Stomach (tissue), 9 donors: ENCODE results near the gene LCN12. TPM values are rescaled to one million over a fixed set of nuclear protein-coding genes. Genes with fewer than 3 reads are reported as not detected.
A peak's percentile ranks its signal among the peaks of the same experiment; 100 is the strongest.

Experiments
- DNase-seq, 2 donors: peaks; one replicate each; pipeline versions ENCODE4 v3.0.0 to v3.0.0-alpha.2; 2013 to 2019
- H3K27ac ChIP-seq, 5 donors: fragments of 200-600 bp in 4 of 5; sonication (generic) in 4 of 5; one replicate each; pipeline ENCODE4 v1.5.1; 2013 to 2019; ENCODE audit warnings: mild to moderate bottlenecking in 1 of 5, moderate library complexity in 1 of 5
- H3K27me3 ChIP-seq, 3 donors: fragments of 200-600 bp; sonication (generic); one replicate each; pipeline ENCODE4 v1.5.1; 2017 to 2019; ENCODE audit warnings: mixed run types in 1 of 3
- H3K36me3 ChIP-seq, 4 donors: fragments of 200-600 bp; sonication (generic); 1 replicate in 3 of 4; 2 replicates in 1 of 4; pipeline ENCODE4 v1.5.1; 2016 to 2019
- H3K4me1 ChIP-seq, 4 donors: fragments of 200-600 bp; sonication (generic); one replicate each; pipeline ENCODE4 v1.5.1; 2016 to 2019
- H3K4me3 ChIP-seq, 4 donors: fragments of 200-600 bp; sonication (generic) in 3 of 4; one replicate each; pipeline ENCODE4 v1.5.1; 2016 to 2019; ENCODE audit warnings: mild to moderate bottlenecking in 1 of 4
- H3K9me3 ChIP-seq, 4 donors: fragments of 200-600 bp; sonication (generic); one replicate each; pipeline ENCODE4 v1.5.1; 2016 to 2019
- EP300 ChIP-seq: sonication (generic); formaldehyde crosslinking; IDR thresholded peaks from one replicate; pipeline ENCODE4 v1.6.1; 2017; ENCODE audit warnings: antibody characterized with exemption
- POLR2A ChIP-seq, 4 donors: fragments of 450-650 bp; IDR thresholded peaks; one replicate each; pipeline ENCODE4 v1.6.1; 2016; ENCODE audit warnings: antibody characterized with exemption in 4 of 4, control low read depth in 2 of 4, mild to moderate bottlenecking in 1 of 4, moderate library complexity in 1 of 4
- POLR2AphosphoS5 ChIP-seq, 3 donors: sonication (generic); formaldehyde crosslinking; IDR thresholded peaks; one replicate each; pipeline ENCODE4 v1.6.1; 2016; ENCODE audit warnings: antibody characterized with exemption in 3 of 3
- WGBS, 5 donors: extraction: QIAGEN DNeasy Blood & Tissue Kit in 3 of 5; methylation state at CpG; one replicate each; pipeline versions ENCODE4 v1.1.5 to v1.1.7; 2013 to 2018; 5-methylcytosine and 5-hydroxymethylcytosine counted together
- intact Hi-C: fragments of 100-400 bp; cut with DNase I; formaldehyde crosslinking; loops from one replicate; pipeline ENCODE4 v1.15.1; 2023; ENCODE audit warnings: low total_unique reads
- polyA plus RNA-seq, 3 donors: library from polyadenylated mRNA; stranded (reverse); fragments of 200-250 nt; gene quantifications; one replicate each; pipeline ENCODE4 v1.2.3, GENCODE V29; 2013
- total RNA-seq, 5 donors: library from RNA; depleted of rRNA; stranded (reverse); fragments of >200 nt; gene quantifications; one replicate each; pipeline versions ENCODE4 v1.1.0 to v1.2.3, GENCODE V29; 2014 to 2016
- TF ChIP-seq, protein P1 (sequence below), 7 experiments: fragments of 450-650 bp in 4 of 7; fragments of 200-600 bp in 3 of 7; sonication (generic) in 3 of 7; IDR thresholded peaks; one replicate each; pipeline ENCODE4 v1.5.1; 2016 to 2019; ENCODE audit warnings: antibody characterized with exemption in 7 of 7, control low read depth in 2 of 7, mild to moderate bottlenecking in 1 of 7
- donor health status: healthy with polysubstance abuse.
- donor health status: Bipolar disorder and iron deficiency.
- donor health status: healthy.

Gene LCN12
- total and polyA plus RNA-seq, 8 donors: 0.73 to 6.3 (median 2.3) TPM; not detected in 3

DNA sequence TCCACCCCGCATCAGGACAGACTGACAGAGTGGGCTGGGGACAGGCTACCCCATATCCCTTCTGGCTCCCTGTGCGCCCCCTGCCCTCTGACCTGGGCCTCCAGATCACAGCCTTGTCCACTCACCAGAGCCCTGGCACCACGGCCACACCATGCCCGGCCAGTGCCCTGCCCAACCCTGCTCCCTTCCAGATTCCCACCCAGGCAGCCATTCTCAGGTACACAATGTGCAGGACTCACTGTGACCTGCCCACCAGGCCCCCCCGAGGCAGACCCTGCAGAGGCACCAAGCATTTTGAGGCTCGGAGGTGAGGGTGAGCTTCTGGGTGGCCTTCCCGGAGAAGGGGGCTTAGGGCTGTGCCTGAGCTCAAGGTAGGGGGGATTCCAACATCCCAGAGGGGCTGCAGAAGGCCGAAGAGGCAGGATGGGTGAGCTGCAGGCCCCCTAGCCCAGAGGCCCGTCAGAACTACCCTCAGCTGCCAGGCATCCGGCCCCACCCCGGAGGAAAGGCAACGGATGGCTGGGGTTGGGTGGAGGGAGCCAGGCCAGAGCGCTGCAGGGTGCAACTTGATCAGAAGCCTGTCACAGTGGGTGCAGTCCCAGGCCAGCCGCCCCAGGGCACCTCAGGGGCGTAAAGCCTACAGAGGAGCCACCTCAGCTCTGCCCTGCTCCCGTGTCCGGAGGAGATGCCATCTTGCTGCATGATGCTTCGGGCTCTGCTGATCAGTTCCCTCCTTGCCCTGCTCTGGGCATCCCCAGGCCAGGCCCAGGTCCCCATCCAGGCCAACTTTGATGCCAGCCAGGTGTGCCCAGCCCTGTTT is 30.4 kb downstream of the LCN12 start, which contains the start of gene LCNL1:
TSS of gene LCNL1 (plus strand) at position 762 of the 820 bp plus-strand sequence. CDS start 594 bp downstream, outside the sequence.
- Histone ChIP-seq H3K27ac (peak within 1 kb of the TSS in 2 of 5 donors; percentile 7 to 51), H3K36me3 (no peaks in the 10 kb centered on the region), H3K27me3 (peaks cover 12 to 75% (median 34%) of the 10 kb centered on the region in 3 donors), H3K4me3 (no peak within 1 kb of the TSS), H3K4me1 (peaks cover 13 to 30% (median 24%) of the 10 kb centered on the region in 4 donors), H3K9me3 (no peaks in the 10 kb centered on the region)
- intact Hi-C loops: no loop called here
- WGBS, 5 donors: 71 to 78% (median 75%) methylated on average over 17 to 18 of the region's 18 CpGs
- TF ChIP-seq, protein P1, sequence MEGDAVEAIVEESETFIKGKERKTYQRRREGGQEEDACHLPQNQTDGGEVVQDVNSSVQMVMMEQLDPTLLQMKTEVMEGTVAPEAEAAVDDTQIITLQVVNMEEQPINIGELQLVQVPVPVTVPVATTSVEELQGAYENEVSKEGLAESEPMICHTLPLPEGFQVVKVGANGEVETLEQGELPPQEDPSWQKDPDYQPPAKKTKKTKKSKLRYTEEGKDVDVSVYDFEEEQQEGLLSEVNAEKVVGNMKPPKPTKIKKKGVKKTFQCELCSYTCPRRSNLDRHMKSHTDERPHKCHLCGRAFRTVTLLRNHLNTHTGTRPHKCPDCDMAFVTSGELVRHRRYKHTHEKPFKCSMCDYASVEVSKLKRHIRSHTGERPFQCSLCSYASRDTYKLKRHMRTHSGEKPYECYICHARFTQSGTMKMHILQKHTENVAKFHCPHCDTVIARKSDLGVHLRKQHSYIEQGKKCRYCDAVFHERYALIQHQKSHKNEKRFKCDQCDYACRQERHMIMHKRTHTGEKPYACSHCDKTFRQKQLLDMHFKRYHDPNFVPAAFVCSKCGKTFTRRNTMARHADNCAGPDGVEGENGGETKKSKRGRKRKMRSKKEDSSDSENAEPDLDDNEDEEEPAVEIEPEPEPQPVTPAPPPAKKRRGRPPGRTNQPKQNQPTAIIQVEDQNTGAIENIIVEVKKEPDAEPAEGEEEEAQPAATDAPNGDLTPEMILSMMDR (IDR thresholded peaks at IDR 0.05): no peak
- TF ChIP-seq EP300 (no peak), POLR2A (IDR thresholded peaks at IDR 0.05) (no peak), POLR2AphosphoS5 (IDR thresholded peaks at IDR 0.05) (no peak)
- DNase-seq: no peak

GRCh38 chr9:136983167-136983566 is 31.1 kb downstream of the LCN12 start:
- DNase-seq: no peak
- intact Hi-C loops: no loop called here
- Histone ChIP-seq H3K9me3 (no peaks in the 10 kb centered on the region), H3K36me3 (no peaks in the 10 kb centered on the region), H3K27me3 (peaks cover 12 to 72% (median 28%) of the 10 kb centered on the region in 3 donors), H3K4me1 (peaks cover 6 to 23% (median 17%) of the 10 kb centered on the region in 4 donors), H3K27ac (no peak overlapping the region), H3K4me3 (no peak overlapping the region)
- TF ChIP-seq EP300 (no peak), POLR2AphosphoS5 (IDR thresholded peaks at IDR 0.05) (no peak), POLR2A (IDR thresholded peaks at IDR 0.05) (no peak)
- TF ChIP-seq, protein P1 (IDR thresholded peaks at IDR 0.05): no peak
- WGBS, 5 donors: 80 to 89% (median 81%) methylated on average over 7 to 9 of the region's 9 CpGs

- no peaks in the 10 kb centered on the region for H3K9me3 ChIP-seq
- intact Hi-C loops: no loop called here
- WGBS, 5 donors: 79 to 92% (median 86%) methylated on average over 7 to 11 of the region's 11 CpGs
- H3K4me1 ChIP-seq: peaks cover 4 to 18% (median 13%) of the 10 kb centered on the region in 4 donors
- H3K27me3 ChIP-seq: peaks cover 12 to 69% (median 28%) of the 10 kb centered on the region in 3 donors
- H3K27ac ChIP-seq: no peak overlapping the region
- H3K36me3 ChIP-seq: no peaks in the 10 kb centered on the region
- TF ChIP-seq POLR2A (IDR thresholded peaks at IDR 0.05): no peak
- TF ChIP-seq, protein P1 (IDR thresholded peaks at IDR 0.05): no peak
- no peak for TF ChIP-seq POLR2AphosphoS5 (IDR thresholded peaks at IDR 0.05)
- no peak for TF ChIP-seq EP300
- DNase-seq: no peak
- H3K4me3 ChIP-seq: no peak overlapping the region
Measured at GRCh38 chr9:136983656-136984314, 31.7 kb downstream of the LCN12 start.

- Histone ChIP-seq H3K4me3 (no peak overlapping the region), H3K4me1 (peaks cover 4 to 15% (median 10%) of the 10 kb centered on the region in 4 donors), H3K9me3 (no peaks in the 10 kb centered on the region), H3K36me3 (no peaks in the 10 kb centered on the region), H3K27ac (no peak overlapping the region), H3K27me3 (peaks cover 12 to 69% (median 28%) of the 10 kb centered on the region in 3 donors)
- WGBS, 5 donors: 54 to 67% (median 62%) methylated on average over 13 to 29 of the region's 29 CpGs
- intact Hi-C loops: no loop called here
- TF ChIP-seq EP300: no peak
- TF ChIP-seq, protein P1 (IDR thresholded peaks at IDR 0.05): no peak
- no peak for TF ChIP-seq POLR2AphosphoS5 (IDR thresholded peaks at IDR 0.05)
- TF ChIP-seq POLR2A (IDR thresholded peaks at IDR 0.05): no peak
- DNase-seq: no peak
Measured at GRCh38 chr9:136984464-136985026, 32.5 kb downstream of the LCN12 start.
